NOMO-1 treated with DMSO at 0.1 percent for 48 hours (cell line): Measurements from ENCODE around the gene FGD5.

ENCODE experiments used
- DNase-seq: peaks from one replicate; lab custom pipeline; 2025; ENCODE audit not compliant: unreplicated experiment; lab: John Stamatoyannopoulos, UW

FGD5 gene

DNA sequence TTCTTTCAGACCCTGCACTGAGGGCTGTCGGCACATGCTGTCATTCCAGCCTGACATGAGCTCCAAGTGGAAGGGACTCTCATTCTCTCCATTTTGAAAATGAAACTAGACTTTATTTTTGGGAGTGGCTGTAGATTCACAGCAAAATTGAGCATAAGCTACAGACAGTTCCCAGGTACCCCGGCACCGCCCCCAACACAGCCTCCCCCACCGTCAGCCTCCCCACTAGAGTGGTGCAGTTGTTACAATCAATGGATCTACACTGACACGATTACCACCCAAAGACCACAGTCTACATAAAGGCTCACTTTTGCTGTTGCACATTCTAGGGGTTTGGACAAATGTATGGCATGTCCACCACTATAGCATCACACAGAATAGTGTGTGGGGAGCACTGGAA is 29.5 kb upstream of the FGD5 start:
- DNase-seq: no peak

DNA sequence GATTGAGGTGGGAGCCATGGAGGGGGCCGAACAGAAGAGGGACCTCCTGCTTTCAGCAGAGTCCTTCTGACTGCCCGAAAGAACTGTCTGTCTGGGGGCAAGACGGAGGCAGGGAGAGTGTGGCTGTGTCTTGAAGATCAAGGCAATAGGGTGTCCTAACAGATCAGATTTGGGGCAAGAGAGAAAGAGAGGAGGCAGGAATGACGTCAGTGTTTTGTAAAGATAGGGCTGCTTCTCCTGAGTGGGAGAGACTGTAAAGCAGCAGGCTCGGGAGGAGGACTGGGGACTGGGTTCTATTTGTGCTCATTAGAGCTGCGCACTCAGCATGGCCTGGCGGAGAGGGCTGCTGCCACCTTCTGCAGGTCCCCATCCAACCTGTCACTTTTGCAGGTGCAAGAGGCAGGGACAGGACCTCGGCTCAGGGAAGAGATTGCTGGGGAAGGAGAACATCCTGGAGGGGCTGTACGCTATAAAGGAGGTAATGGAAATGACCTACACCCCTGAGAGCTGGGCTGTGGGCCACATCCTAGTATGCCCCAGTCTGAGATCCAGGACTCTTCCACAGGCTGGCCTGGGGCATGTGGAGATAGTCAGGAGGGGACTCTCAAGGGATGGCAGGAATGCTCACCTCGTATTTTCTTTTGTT is 29.0 kb upstream of the FGD5 start:
- no peak for DNase-seq

DNA sequence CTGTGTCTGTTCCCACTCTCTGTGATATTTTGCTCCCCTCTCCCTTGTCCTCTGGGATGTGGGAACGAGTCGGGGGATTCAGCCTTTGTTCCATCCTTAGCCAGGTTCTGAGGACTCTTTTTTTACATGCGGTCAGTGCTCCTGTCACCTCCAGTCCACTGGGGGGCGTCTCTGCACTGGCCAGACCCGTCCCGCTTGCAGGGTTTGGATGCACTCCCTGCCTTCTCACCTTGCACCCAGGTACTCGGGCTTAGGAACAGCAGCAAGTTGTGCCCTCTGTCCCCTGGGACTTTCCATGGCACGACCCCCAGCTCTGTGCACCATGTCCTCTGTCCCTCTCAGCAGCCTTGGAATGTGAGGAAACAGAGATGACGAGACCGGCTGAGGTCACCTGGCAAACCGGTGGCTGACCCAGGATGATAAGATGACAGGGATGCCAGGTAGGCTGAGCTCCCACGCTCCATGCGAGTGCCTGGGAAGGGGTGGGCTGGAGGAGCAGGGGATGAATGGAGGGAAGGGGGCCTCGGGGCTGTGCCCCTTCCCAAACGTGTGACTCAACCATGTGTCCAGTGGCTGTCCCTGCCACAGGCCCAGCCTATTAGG is 27.3 kb upstream of the FGD5 start:
- DNase-seq: peak; percentile 30

DNA sequence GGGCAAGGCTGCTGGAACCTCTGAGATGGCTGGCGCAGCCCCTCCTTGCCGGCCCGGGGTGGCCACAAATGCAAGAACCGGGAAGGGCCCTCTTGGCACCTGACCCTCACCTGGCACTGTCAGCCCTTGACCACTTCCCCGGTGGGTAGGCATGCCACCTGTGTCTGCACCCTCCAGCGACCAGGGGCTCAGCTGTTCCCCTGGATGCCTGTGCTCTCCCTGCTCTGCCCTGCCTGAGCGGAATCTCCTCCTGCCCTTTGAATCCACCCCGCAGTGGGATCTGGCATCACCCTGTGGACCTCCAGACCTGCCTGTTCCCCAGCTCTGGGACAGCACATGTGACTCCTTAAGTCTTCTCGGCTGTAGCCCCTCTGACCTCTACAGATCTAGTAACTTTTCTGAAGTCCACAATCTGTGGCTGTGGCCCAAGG is 26.1 kb upstream of the FGD5 start:
- no peak for DNase-seq

DNA sequence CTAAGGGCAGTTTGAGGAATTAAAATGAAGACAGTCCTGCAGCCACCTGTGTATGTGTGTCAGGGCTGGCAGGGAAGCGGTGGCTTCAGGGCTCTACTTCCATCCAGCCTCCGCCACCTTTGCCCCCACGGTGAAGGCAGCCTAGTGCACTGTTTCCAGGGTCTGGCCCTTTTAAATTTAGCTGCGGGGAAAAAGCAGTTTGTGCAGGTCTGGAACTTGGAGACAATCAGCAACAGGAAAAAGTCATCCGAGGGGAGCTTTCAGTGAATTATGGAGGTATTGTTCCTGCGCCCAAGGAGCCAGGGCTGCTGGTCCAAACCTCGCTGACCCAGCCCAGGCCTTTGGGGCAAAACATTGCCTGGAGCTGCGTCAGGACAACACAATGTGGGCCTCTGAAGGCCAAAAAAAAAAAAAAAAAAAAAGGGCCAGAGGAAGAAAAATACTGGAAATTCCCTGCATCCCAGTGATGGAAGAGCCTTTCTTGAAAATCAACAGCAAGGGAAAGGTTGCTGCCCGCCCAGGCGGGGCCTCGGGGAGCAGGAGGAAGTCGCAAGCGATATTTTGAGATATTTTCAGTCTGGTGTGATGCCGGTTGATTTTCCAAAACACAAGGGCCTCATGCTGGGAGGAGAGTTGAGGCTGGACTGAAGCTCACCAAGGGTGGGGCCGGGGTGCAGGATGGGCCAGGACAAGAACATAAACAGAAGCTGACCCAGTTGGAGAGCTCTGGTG is 25.5 kb upstream of the FGD5 start:
- no peak for DNase-seq

DNA sequence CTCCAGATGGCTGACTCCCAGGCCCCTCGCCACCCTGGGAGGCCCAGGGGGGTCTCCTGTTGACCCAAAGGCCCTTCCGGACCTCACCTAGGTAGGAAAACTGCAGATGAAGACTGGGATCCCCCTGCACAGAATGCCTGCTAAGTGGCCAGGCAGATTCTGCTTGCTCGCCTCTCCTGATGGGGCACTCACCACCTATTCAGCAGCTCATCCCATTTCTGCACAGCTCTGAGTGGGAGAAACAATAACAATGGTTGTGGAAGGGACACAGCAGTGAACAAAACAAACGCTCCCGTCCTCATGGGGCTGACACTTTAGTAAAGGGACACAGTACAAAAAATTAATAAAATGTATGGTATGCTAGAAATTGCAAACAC is 24.9 kb upstream of the FGD5 start:
- no peak for DNase-seq

DNA sequence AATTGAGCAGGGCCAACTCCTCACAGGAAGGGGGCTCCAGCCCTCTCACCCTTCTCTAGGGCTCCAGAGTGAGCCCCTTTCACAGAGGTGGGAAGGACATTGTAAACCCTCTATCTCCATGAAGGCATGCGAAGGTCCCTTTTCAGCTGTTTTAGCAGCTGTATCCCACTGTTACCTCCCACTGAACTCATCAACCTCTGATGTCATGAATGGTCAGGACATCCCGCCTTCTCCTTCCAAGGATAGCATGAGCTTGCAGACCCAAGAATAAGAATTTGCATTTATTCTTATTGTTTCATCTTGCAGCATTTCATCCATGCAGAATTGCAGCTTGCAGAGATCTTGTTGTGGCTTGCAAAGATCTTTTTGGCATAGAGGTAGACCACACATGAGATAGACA is 24.3 kb upstream of the FGD5 start:
- no peak for DNase-seq

DNA sequence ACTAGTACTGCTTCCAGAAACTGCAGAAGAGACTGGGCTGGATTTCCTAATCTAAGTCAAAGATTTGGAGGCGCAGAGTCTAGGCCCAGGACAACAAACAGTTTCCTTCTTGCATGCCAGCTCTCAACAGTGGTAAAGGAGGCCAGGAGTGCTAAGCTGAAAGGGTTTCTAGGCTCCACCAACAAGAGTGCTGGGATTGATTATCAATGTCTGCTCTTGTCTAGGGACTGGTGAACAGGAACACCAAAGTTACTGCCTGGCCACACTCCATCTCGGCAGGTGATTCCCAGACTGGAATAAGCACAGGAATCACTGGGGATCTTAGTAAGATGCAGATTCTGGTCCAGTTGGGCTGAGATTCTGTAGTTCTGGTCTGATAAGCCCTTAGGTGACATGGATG is 22.8 kb upstream of the FGD5 start:
- DNase-seq: no peak

DNA sequence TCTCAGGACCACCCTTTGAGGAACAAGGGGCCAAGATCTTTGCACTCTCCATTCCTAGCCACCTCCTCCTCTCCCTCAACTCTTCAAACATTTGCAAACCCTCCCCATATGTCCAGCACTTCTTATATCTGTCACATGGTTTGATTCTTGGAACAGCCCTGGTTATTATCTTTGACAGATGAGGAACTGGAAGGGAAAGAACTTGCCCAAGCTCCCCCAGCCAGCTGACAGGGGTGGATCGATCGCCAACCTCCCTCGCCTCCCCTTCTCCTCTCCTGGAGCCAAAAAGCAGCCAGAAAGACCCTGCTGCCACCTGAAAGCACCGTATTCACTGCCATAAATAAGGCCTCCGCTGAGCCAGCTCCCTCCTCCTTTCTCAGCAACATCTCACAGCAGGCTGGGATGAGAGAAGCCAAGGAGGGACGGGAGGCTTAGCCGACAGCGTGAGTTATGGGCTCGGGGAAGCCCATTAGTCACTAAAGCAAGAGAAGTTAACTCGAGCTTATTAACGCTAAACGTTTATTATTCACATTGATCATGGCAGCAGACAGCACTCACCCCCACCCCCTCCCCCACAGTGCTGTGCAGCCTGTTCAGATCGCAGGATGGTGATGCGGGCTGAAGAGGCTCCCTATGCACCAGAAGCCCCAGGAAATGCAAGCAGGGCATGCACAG is 22.2 kb upstream of the FGD5 start:
- no peak for DNase-seq

DNA sequence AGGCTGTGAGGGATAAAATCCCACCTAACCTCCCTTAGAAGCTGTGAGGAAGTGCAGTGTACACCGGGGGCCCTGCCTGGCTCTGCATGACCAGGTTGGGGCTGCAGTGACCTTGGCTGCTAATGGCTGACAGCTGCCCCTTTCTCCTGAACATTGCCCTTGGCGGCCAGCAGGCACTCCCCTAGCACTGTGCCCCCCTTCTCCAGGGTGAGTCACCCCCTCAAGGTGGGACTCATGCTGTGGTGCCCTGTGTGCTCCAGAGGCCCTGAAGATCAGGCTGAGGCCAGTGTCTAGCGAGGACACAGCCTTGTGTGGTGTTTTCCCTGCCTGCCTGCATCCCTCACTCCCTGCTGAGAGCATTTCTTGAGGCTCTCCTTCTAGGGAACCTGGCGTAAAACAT is 21.0 kb upstream of the FGD5 start:
- DNase-seq: no peak

DNA sequence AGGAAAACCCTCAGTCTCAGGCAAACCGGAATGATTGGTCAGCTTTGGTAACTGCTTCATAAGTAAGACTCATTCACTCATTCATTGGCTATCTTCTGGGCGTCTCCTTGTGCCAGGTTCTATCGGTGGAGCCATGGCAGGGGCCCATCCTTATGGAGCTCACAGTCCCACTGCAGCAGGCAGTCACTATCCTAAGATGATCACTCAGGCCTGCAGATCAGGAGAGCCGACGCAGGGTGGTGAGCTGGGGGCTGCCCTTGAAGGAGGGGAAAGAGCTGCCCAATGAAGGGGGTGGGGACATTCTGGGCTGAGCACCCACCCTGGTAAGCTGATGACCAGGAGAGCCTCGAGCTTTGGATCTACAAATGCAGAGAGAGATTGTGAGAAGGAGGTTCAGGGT is 20.5 kb upstream of the FGD5 start:
- no peak for DNase-seq

DNA sequence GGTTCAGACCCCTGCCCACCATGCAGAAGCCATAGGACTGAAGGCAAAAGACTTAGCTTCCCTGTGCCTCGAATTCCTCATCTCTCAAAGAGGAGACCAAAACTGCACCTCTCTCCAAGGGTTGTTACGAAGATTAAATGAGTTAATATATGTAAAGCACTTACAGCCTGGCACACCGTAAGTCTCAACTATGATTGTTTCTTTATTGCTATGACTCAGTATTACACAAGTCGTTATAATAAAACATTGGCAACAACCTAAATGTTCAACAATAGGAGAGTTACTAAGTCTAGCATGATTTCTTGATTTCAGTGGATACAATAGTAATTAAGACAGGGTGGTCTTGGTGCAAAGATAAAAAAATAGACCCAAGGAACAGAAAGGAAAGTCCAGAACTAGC is 19.6 kb upstream of the FGD5 start:
- no peak for DNase-seq

DNA sequence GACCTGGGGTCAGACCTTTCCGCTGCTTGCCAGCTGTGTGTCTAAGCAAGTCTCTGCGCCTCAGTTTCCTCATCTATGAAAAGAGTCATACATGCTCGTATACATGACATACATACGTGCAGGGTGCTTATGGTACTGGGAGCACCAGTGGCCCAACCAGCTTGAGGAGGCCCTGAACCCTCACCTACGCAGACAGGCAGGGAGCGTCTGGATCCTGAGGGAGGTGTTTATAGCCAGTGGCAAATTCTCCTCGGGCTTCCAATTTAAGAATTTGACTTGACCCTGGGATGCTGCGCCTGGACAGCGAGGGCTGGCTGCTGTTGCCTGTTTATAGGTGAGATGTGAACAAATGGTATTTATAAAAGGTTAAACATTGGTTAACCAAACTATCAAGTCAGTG is 17.7 kb upstream of the FGD5 start:
- DNase-seq: no peak

DNA sequence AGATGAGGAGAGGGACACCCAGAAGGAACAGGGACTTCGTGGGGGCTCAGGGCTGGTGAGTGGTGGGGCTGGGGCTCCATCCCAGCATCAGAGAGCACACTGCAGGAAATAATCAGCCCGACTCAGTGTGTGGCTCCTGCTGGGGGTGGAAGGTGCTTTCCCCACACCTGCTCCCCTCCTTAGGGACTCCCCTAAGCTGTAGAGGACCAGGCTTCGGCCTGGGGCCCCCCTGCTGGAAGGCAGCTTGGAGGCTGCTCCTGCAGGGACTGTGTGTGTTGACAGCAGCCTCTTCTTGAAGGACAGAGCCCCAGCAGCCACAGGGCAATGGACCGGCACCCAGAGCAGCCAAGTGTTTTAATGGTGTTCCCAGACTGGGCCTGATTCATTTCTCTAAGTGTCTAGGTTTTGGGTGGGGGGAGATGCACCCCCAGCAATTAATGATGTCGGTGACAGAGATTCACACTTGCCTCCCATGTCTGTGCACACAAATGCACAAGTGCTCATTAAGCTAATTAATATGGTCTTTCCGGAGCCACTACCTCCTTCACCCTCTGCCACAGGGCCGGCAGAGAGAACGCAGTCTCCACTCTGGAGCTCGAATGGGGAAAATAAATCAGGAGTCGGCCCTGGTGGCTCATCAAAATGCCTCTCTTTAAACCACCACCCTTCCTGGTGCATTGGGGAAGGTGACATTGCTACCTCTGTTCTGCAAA is 16.9 kb upstream of the FGD5 start:
- DNase-seq: no peak

DNA sequence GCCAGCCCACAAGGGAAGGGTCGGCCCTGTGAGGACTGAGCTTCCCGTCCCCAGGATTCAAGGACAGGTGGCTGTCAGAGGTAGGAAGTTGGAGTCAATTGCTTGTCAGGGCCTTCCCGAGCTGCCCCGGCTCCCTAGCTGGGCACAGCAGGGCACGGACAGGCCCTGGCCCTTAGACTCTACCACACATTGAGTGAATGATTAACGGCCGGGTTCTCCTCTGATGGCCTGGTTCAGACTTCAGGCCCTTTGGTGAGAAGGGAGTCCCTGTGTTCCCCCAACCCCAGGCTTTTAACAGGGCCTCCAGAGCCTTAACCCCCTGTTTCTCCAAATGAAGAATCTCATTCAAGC is 16.4 kb upstream of the FGD5 start:
- DNase-seq: no peak

DNA sequence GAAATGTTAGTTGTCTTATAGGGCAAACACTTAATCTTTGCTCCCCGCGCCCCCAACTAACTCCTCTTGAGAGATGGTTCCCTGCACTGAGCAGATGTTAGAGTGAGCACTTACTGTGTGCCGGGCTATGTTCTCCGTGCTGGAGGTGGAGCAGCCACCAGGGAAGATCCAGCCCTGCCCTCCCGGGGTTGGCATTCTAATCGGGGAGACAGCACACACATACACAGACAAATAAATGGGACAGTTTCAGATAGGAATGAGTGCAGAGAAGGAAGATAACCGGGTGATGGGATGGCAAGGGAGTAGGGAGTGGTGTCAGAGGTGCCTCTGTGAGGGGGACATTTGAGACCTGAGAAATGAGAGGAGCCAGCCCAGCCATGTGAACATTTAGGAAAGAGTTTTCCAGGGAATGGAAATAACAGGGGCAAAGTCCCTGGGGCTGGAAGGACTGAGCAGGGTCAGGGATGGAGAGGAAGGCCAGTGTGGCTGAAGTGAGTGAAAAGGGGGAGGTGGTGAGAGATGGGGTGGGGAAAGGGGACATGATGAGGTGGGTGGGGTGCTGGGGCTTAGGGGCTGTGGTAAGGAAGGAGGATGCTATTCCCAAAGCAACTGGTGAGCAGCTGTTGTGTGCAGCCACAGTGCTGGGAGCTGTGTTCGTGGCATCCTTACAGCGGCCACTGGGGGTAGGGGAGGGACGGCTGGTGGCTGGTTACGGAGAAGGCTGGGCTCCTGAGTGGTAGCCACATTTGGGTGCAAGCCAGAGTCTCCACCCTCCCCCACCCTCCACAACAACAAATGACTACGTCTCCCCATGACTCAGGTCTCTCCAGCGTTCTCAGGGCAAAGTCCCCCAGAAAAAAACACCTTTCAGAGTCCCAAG is 15.4 kb upstream of the FGD5 start:
- no peak for DNase-seq

DNA sequence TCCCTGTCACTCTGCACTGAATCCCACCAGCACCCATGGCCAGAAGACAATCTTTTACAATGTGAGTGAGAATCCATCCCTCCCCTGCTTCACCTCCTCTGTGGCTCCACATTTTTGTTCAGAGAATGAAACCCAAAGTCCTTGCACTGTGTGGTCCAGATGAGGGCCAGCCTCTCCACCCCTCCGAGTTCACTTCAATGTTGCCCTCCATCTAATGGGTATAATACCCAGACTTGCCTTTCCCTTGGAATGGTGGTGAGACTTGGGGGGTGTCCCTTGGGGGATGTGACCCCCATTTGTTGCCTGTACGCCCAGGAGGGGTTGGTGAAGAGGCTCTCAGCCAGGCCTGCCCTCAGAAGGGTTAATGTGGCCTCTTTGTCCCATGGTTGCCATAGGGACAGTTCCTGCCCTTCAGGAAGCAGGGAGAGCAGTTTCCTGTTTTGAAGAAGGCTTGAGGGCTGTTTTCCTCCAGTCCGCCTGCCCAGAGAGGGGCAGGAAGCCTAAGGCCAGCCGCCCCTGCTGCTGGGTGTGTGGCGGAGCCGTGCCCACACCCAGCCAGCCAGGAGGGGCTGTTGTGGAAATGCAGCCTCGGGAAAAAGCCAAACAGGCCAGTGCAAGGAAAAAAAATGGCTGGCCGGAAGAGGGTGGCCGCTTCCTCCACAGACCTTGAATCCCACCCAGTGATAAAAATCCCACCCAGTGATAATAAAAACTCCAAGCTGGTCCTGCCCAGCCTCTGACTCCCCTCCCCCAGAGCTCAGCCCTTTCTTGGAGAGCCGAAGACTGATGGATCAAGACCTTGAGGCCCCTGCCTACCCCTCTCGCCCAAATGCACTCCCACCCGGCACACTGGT is 14.6 kb upstream of the FGD5 start:
- no peak for DNase-seq

DNA sequence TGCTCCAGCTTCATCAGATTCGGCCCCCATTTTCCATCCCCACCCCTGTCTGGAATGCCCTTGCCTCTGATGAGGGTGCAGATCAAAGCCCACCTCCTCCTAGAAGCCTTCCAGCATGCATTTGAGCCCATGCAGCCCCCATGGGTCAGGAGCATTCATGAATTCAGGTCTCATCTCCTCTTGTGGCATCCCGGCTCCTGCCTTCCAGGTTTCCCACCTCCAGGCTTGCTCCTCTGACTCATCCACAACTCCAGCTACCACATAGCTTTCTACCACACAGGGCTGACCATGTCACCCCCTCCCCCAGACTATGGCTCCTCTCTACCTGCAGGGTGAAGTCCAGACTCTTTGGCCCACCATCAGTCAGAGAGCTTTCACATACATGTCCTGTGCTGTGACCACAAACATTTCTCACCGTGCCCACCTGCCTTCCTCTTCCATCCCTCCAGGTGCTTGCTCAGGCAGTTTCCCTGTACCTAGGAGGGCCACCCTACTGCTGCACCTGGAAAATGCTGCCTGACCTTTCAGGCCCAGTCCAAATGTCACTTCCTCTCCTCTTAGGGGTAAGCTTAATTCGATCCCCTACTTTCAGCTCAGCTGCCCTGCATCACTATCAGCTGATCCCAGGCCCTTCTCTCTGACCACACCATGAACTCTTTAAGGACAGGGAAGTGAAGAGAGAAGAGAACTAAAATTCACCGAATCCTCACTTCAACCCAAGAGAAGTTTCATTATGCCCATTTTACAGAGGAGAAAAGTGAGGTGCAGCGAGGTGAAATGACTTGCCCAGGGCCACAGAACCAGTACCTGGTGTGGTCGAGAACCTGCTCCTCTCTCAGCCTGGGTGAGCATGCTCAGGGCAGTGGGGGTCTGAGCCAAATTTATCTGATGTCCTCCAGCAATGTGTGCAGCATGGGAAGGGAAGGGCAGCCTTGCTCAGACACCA is 13.7 kb upstream of the FGD5 start:
- DNase-seq: no peak
